ENCODE results near the gene ATXN2.
"Not testable (repeated sequence)": the region's sequence is repeated elsewhere in the genome, so short reads cannot be mapped to it uniquely, and the experiment has no call there.

Gene ATXN2

GRCh38 chr12:111598637-111599452 lies at the start of gene ATXN2:
Gene ATXN2, minus strand, starts transcription at chr12:111599315. Its CDS starts 281 bp downstream, at chr12:111599034.
- no peak for DNase-seq (ENCODE audit: low read depth)

- no peak for DNase-seq (ENCODE audit: low read depth)
Observed at GRCh38 chr12:111645433-111645832, 46.3 kb upstream of the ATXN2 start.

- no peak for DNase-seq (ENCODE audit: low read depth)
Observed at GRCh38 chr12:111643427-111643826, 44.3 kb upstream of the ATXN2 start.

GRCh38 chr12:111642681-111643426 lies 43.7 kb upstream of the ATXN2 start:
- no peak for DNase-seq (ENCODE audit: low read depth)

GRCh38 chr12:111640506-111640905 lies 41.4 kb upstream of the ATXN2 start:
- no peak for DNase-seq (ENCODE audit: low read depth)

- DNase-seq (ENCODE audit: low read depth), result no peak
Observed at GRCh38 chr12:111638556-111638955, 39.4 kb upstream of the ATXN2 start.

GRCh38 chr12:111636209-111636945 lies 37.3 kb upstream of the ATXN2 start:
- peak; percentile 80 for DNase-seq (ENCODE audit: low read depth)

- no peak for DNase-seq (ENCODE audit: low read depth)
Observed at GRCh38 chr12:111635524-111635923, 36.4 kb upstream of the ATXN2 start.

GRCh38 chr12:111628505-111629260 lies 29.6 kb upstream of the ATXN2 start:
- no peak for DNase-seq (ENCODE audit: low read depth)

GRCh38 chr12:111626230-111626629 lies 27.1 kb upstream of the ATXN2 start:
- DNase-seq (ENCODE audit: low read depth), result no peak

- no peak for DNase-seq (ENCODE audit: low read depth)
Observed at GRCh38 chr12:111624540-111624939, 25.4 kb upstream of the ATXN2 start.

- DNase-seq (ENCODE audit: low read depth), result not testable (repeated sequence)
Observed at GRCh38 chr12:111617841-111618240, 18.7 kb upstream of the ATXN2 start.

- no peak for DNase-seq (ENCODE audit: low read depth)
Observed at GRCh38 chr12:111616177-111616623, 17.1 kb upstream of the ATXN2 start.

- DNase-seq (ENCODE audit: low read depth), result no peak
Observed at GRCh38 chr12:111607239-111607638, 8.1 kb upstream of the ATXN2 start.

- DNase-seq (ENCODE audit: low read depth), result no peak
Observed at GRCh38 chr12:111606767-111607230, 7.7 kb upstream of the ATXN2 start.

- no peak for DNase-seq (ENCODE audit: low read depth)
Observed at GRCh38 chr12:111605911-111606766, 7.0 kb upstream of the ATXN2 start.

- DNase-seq (ENCODE audit: low read depth), result not testable (repeated sequence)
Observed at GRCh38 chr12:111602857-111603256, 3.7 kb upstream of the ATXN2 start.

- no peak for DNase-seq (ENCODE audit: low read depth)
Observed at GRCh38 chr12:111602348-111602747, 3.2 kb upstream of the ATXN2 start.

- DNase-seq (ENCODE audit: low read depth), result not testable (repeated sequence)
Observed at GRCh38 chr12:111600986-111601385, 1.9 kb upstream of the ATXN2 start.

- DNase-seq (ENCODE audit: low read depth), result no peak
Observed at GRCh38 chr12:111600205-111600642, 1.1 kb upstream of the ATXN2 start.

Measured in fibroblast of the conjunctiva (primary cell).